KMS-11 (cell line): Measurements from ENCODE around the gene EPHA5.

ENCODE experiments used
- H2AFZ ChIP-seq: fragments of 200-600 bp; sonication (generic); 2 replicates; pipeline ENCODE4 v1.6.1; 2016; ENCODE audit warnings: antibody characterized with exemption, mixed run types, low read depth
- H3K27ac ChIP-seq: fragments of 200-600 bp; sonication (generic); 2 replicates; pipeline ENCODE4 v1.6.1; 2016; ENCODE audit warnings: mild to moderate bottlenecking, mixed run types
- H3K27me3 ChIP-seq: fragments of 200-600 bp; sonication (generic); 2 replicates; pipeline ENCODE4 v1.6.1; 2017; ENCODE audit warnings: mild to moderate bottlenecking, low read depth, mixed run types, moderate library complexity; ENCODE audit not compliant: insufficient read depth
- H3K36me3 ChIP-seq: fragments of 200-600 bp; sonication (generic); 2 replicates; pipeline ENCODE4 v1.6.1; 2017; ENCODE audit warnings: mild to moderate bottlenecking, mixed run types; ENCODE audit not compliant: insufficient read depth
- H3K4me1 ChIP-seq: fragments of 200-600 bp; sonication (generic); 2 replicates; pipeline ENCODE4 v1.6.1; 2016; ENCODE audit warnings: mild to moderate bottlenecking, low read depth, mixed run types; ENCODE audit not compliant: poor library complexity, severe bottlenecking
- H3K4me2 ChIP-seq: fragments of 200-600 bp; sonication (generic); 2 replicates; pipeline ENCODE4 v1.7.0; 2016; ENCODE audit warnings: mild to moderate bottlenecking, mixed run types
- H3K4me3 ChIP-seq: fragments of 200-600 bp; sonication (generic); IDR thresholded peaks from 2 replicates; pipeline ENCODE4 v1.6.1; 2017; ENCODE audit warnings: low read depth, low read length, mixed read lengths; ENCODE audit not compliant: insufficient read depth
- H3K79me2 ChIP-seq: fragments of 200-600 bp; sonication (generic); 2 replicates; pipeline ENCODE4 v1.6.1; 2016; ENCODE audit warnings: low read depth, mixed run types; ENCODE audit not compliant: insufficient read depth
- H3K9ac ChIP-seq: fragments of 200-600 bp; sonication (generic); 2 replicates; pipeline ENCODE4 v1.6.1; 2016; ENCODE audit warnings: mild to moderate bottlenecking, mixed run types
- H4K20me1 ChIP-seq: fragments of 200-600 bp; sonication (generic); 2 replicates; pipeline ENCODE4 v1.6.1; 2016; ENCODE audit warnings: mild to moderate bottlenecking, mixed run types; ENCODE audit not compliant: insufficient read depth
- TF ChIP-seq, protein P1 (sequence below): fragments of 200-600 bp; sonication (generic); conservative IDR thresholded peaks from 2 replicates; pipeline ENCODE4 v1.6.1; 2017; ENCODE audit warnings: low read depth, mild to moderate bottlenecking, antibody characterized with exemption, low read length, moderate library complexity, mixed read lengths

EPHA5 gene

DNA sequence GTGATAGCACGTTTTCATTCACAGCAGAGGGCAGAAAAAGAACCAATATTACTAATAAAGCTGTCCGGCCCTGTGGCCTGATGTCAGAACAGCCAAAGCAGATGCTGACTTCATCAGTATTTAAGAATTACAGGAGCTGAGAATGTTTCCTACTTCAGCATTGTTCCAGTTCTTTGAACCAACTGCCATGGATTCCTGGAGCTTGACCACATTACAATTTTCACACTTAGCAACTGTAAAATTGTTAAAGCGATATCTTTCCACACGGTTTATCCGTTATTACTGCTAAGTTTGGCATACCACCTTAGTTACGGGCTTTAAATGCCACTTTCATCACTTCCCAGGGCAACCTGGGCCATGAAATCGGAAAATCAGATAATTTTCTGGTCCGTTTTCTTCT is 118.2 kb downstream of the EPHA5 start:
- Histone ChIP-seq H4K20me1 (no peaks in the 10 kb centered on the region), H3K79me2 (no peaks in the 10 kb centered on the region), H3K27ac (no peak overlapping the region), H3K27me3 (no peaks in the 10 kb centered on the region), H3K4me2 (no peak overlapping the region), H2AFZ (no peak overlapping the region), H3K9ac (no peak overlapping the region), H3K4me3 (no peak overlapping the region), H3K36me3 (no peaks in the 10 kb centered on the region), H3K4me1 (no peaks in the 10 kb centered on the region)
- TF ChIP-seq, protein P1, sequence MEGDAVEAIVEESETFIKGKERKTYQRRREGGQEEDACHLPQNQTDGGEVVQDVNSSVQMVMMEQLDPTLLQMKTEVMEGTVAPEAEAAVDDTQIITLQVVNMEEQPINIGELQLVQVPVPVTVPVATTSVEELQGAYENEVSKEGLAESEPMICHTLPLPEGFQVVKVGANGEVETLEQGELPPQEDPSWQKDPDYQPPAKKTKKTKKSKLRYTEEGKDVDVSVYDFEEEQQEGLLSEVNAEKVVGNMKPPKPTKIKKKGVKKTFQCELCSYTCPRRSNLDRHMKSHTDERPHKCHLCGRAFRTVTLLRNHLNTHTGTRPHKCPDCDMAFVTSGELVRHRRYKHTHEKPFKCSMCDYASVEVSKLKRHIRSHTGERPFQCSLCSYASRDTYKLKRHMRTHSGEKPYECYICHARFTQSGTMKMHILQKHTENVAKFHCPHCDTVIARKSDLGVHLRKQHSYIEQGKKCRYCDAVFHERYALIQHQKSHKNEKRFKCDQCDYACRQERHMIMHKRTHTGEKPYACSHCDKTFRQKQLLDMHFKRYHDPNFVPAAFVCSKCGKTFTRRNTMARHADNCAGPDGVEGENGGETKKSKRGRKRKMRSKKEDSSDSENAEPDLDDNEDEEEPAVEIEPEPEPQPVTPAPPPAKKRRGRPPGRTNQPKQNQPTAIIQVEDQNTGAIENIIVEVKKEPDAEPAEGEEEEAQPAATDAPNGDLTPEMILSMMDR, result no peak

- TF ChIP-seq, protein P1, result no peak
- Histone ChIP-seq H3K27ac (no peak overlapping the region), H2AFZ (no peak overlapping the region), H3K4me2 (no peak overlapping the region), H3K79me2 (no peaks in the 10 kb centered on the region), H3K36me3 (no peaks in the 10 kb centered on the region), H3K4me3 (no peak overlapping the region), H3K9ac (no peak overlapping the region), H3K4me1 (no peaks in the 10 kb centered on the region), H4K20me1 (no peaks in the 10 kb centered on the region), H3K27me3 (no peaks in the 10 kb centered on the region)
Observed at GRCh38 chr4:65550500-65550899, 119.8 kb downstream of the EPHA5 start.

DNA sequence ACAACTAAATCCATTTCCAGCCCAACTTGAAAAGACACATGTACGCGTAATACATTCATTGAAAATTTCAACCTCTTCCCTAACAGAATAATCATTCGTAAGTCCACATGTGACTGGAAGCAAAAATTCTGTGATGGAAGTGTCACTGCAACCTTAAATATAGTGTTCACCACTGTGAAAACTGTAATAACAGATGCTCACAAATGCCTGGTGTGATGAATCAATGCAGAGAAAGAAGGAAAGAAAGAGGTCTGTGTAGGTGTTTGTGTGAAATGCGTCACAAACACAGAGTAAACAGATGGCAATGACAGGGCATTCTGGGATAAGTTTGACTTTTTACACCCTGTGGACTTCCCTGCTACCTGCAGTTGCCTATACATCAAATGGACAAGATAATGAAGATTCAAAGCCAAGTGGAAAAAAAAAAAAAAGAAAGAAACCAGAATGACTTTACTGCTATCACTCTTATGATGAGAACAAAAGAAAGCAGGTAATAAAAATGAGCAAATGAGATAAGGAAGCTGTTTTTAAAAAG is 123.3 kb downstream of the EPHA5 start:
- Histone ChIP-seq H3K36me3 (no peaks in the 10 kb centered on the region), H4K20me1 (no peaks in the 10 kb centered on the region), H3K27me3 (no peaks in the 10 kb centered on the region), H3K4me2 (no peak overlapping the region), H3K9ac (no peak overlapping the region), H2AFZ (no peak overlapping the region), H3K27ac (no peak overlapping the region), H3K79me2 (no peaks in the 10 kb centered on the region), H3K4me3 (no peak overlapping the region), H3K4me1 (no peaks in the 10 kb centered on the region)
- TF ChIP-seq, protein P1, result no peak

- Histone ChIP-seq H3K27me3 (no peaks in the 10 kb centered on the region), H3K4me3 (no peak overlapping the region), H3K9ac (no peak overlapping the region), H3K4me2 (no peak overlapping the region), H4K20me1 (no peaks in the 10 kb centered on the region), H3K4me1 (no peaks in the 10 kb centered on the region), H2AFZ (no peak overlapping the region), H3K27ac (no peak overlapping the region), H3K36me3 (no peaks in the 10 kb centered on the region), H3K79me2 (no peaks in the 10 kb centered on the region)
- TF ChIP-seq, protein P1, result no peak
Observed at GRCh38 chr4:65538571-65538970, 131.7 kb downstream of the EPHA5 start.
